ENCODE data around the gene MAP2K2.

GRCh38 chr19:4075373-4075772, 48.5 kb downstream of the MAP2K2 start:
- TF ChIP-seq POLR2A (IDR thresholded peaks at IDR 0.05) (no peak), CTCF (IDR thresholded peaks at IDR 0.05) (no peak), POLR2AphosphoS5 (IDR thresholded peaks at IDR 0.05) (no peak), EP300 (IDR thresholded peaks at IDR 0.05; ENCODE audit: low read depth) (no peak)
